Right lobe of liver (tissue), 6 donors: ENCODE measurements around the gene ANKRD13D. TPM values are rescaled to one million over a fixed set of nuclear protein-coding genes. Genes with fewer than 3 reads are reported as not detected.

Source experiments
- ATAC-seq, 4 donors: fragments of 200-7000 bp; cut with Tn5 transposase; one replicate each; pipeline ENCODE4 v1.9.1; 2020; ENCODE audit warnings: mild to moderate bottlenecking in 4 of 4, moderate library complexity in 4 of 4
- DNase-seq, 3 donors: peaks; one replicate each; pipeline ENCODE4 v3.0.0-alpha.2; 2020
- H3K27ac ChIP-seq, 3 donors: fragments of 200-600 bp; one replicate each; pipeline ENCODE4 v1.8.0; 2022
- H3K27me3 ChIP-seq, 2 donors: fragments of 200-600 bp; one replicate each; pipeline ENCODE4 v1.8.0; 2022
- H3K36me3 ChIP-seq, 4 donors: fragments of 200-600 bp; sonication (generic) in 1 of 4; one replicate each; pipeline versions ENCODE4 v1.5.1 to v1.8.0; 2017 to 2022; ENCODE audit warnings: control low read depth in 1 of 4
- H3K4me1 ChIP-seq, 4 donors: fragments of 200-600 bp; sonication (generic) in 1 of 4; one replicate each; pipeline versions ENCODE4 v1.5.1 to v1.8.0; 2017 to 2022; ENCODE audit warnings: control low read depth in 1 of 4
- H3K4me3 ChIP-seq, 3 donors: fragments of 200-600 bp; one replicate each; pipeline ENCODE4 v1.8.0; 2022
- H3K9me3 ChIP-seq, 4 donors: fragments of 200-600 bp; sonication (generic) in 1 of 4; one replicate each; pipeline versions ENCODE4 v1.5.1 to v1.8.0; 2017 to 2022; ENCODE audit warnings: control low read depth in 1 of 4
- POLR2A ChIP-seq: fragments of 450-650 bp; IDR thresholded peaks from one replicate; pipeline ENCODE4 v1.6.1; 2017; ENCODE audit warnings: antibody characterized with exemption, mild to moderate bottlenecking
- WGBS: methylation state at CpG from one replicate; pipeline ENCODE4 v1.1.6; 2018; ENCODE audit warnings: low coverage, low lambda C conversion rate; ENCODE audit not compliant: insufficient coverage; ENCODE audit errors: missing lambda C conversion rate; 5-methylcytosine and 5-hydroxymethylcytosine counted together
- intact Hi-C, 2 donors: fragments of 100-400 bp; cut with DNase I; formaldehyde crosslinking; loops; one replicate each; pipeline versions ENCODE4 v1.11.2 to v1.14.1; 2022
- total RNA-seq, 6 experiments: library from RNA; depleted of rRNA in 2 of 6; stranded (reverse); fragments of >200 nt in 2 of 6; fragmentation: NEBNext Ultra II Directional in 3 of 6; extraction: Animal tissue kit (Norgen Biotek cat#: 25700) in 3 of 6; gene quantifications; one replicate each; pipeline versions ENCODE4 v1.1.0 to v1.2.4, GENCODE V29; 2016 to 2023
- TF ChIP-seq, protein P1 (sequence below), 4 donors: fragments of 200-600 bp in 3 of 4; fragments of 450-650 bp in 1 of 4; IDR thresholded peaks; one replicate each; pipeline versions ENCODE4 v1.5.1 to v1.8.0; 2016 to 2022; ENCODE audit warnings: antibody characterized with exemption in 4 of 4, mild to moderate bottlenecking in 2 of 4
- donor health status: DM: no; HTN: yes; CAD: no.
- donor health status: DM: no; HTN: no; CAD: no.
- donor health status: DM: no; HTN: no; CAD: no.
- donor health status: DM: no; HTN: yes; CAD: no.
- donor health status: DM: no; HTN: yes; CAD: no.

The ANKRD13D gene
- total RNA-seq, 6 experiments from 2014 or later: 7.7 to 14.1 (median 10.4) TPM

DNA sequence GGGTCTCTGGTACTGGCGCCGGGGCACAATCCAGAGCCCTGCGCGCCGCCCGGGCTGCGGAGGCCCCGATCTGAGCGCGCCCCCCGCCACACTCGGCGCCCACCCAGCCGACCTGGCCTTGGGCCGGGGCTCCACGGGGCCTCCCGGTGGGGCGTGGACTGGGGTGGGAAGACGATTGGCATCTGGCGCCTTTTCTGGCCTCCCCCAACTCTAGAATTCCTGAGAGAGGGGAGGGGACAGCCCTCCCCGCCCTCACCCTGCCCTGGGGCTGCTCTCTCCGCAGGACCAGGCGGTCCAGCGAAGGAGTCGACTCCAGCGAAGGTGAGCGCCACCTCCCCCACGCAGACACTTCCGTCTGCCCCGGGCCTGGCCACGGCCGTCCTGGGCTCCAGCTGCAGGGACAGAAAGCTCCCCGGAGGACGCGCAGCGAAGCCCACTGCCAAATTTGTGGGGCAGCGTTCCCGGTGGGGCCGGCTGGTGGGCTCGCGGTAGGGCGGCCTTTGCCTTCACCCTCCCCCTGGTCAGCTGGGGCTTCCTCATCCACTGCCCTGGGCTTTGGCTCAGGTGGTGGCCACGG lies 14.8 kb downstream of the ANKRD13D start:
- DNase-seq: peak; percentile 45 to 63 (median 56)
- Histone ChIP-seq H3K4me3 (peak overlapping the region; percentile 93 to 99 (median 96)), H3K27ac (peak overlapping the region; percentile 44 to 75 (median 57)), H3K36me3 (peaks cover 0 to 16% (median 1%) of the 10 kb centered on the region in 4 donors), H3K9me3 (no peaks in the 10 kb centered on the region), H3K27me3 (no peaks in the 10 kb centered on the region), H3K4me1 (peaks cover 0 to 22% (median 8%) of the 10 kb centered on the region in 4 donors)
- intact Hi-C loops: no loop called here
- TF ChIP-seq, protein P1, sequence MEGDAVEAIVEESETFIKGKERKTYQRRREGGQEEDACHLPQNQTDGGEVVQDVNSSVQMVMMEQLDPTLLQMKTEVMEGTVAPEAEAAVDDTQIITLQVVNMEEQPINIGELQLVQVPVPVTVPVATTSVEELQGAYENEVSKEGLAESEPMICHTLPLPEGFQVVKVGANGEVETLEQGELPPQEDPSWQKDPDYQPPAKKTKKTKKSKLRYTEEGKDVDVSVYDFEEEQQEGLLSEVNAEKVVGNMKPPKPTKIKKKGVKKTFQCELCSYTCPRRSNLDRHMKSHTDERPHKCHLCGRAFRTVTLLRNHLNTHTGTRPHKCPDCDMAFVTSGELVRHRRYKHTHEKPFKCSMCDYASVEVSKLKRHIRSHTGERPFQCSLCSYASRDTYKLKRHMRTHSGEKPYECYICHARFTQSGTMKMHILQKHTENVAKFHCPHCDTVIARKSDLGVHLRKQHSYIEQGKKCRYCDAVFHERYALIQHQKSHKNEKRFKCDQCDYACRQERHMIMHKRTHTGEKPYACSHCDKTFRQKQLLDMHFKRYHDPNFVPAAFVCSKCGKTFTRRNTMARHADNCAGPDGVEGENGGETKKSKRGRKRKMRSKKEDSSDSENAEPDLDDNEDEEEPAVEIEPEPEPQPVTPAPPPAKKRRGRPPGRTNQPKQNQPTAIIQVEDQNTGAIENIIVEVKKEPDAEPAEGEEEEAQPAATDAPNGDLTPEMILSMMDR (IDR thresholded peaks at IDR 0.05): no peak
- no peak for TF ChIP-seq POLR2A
- peak in 3 of 4 donors; percentile 5 to 11 (median 9) for ATAC-seq
- WGBS: 0% methylated on average over 1 of the region's 43 CpGs

DNA sequence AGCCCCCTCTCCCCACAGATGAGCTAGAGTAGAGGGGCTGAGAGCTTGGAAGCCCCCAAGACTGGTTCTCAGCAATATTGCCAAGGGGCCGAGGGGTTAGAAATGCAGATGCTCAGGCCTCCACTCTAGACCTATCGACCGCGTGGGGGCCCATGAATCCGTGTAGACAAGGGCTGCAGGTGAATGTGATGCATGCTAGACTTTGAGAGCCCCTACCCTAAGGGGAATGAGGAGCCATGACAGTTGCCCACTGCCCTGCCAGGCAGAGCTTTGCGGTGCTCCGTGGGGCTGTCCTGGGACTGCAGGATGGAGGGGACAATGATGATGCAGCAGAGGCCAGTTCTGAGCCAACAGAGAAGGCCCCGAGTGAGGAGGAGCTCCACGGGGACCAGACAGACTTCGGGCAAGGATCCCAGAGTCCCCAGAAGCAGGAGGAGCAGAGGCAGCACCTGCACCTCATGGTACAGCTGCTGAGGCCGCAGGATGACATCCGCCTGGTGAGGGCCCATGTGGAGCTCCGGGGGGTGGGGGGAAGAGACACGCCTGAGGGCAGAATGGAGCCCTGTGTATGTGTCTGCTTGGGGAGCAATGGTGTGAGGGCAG lies 15.5 kb downstream of the ANKRD13D start:
- TF ChIP-seq, protein P1 (IDR thresholded peaks at IDR 0.05): no peak
- no peak for TF ChIP-seq POLR2A
- Histone ChIP-seq H3K4me1 (peaks cover 0 to 22% (median 8%) of the 10 kb centered on the region in 4 donors), H3K27ac (no peak overlapping the region), H3K27me3 (no peaks in the 10 kb centered on the region), H3K4me3 (peak overlapping the region; percentile 93 to 99 (median 96)), H3K36me3 (peaks cover 0 to 17% (median 1%) of the 10 kb centered on the region in 4 donors), H3K9me3 (no peaks in the 10 kb centered on the region)
- 80% methylated on average over 6 of the region's 14 CpGs for WGBS
- ATAC-seq: no peak
- peak in 2 of 3 donors; percentile 49 to 55 for DNase-seq
- intact Hi-C loops: loop anchor here in 1 of 2 donors (5.0 kb wide), 1 partner anchor 32 kb away; no protein-coding TSS in a partner anchor

DNA sequence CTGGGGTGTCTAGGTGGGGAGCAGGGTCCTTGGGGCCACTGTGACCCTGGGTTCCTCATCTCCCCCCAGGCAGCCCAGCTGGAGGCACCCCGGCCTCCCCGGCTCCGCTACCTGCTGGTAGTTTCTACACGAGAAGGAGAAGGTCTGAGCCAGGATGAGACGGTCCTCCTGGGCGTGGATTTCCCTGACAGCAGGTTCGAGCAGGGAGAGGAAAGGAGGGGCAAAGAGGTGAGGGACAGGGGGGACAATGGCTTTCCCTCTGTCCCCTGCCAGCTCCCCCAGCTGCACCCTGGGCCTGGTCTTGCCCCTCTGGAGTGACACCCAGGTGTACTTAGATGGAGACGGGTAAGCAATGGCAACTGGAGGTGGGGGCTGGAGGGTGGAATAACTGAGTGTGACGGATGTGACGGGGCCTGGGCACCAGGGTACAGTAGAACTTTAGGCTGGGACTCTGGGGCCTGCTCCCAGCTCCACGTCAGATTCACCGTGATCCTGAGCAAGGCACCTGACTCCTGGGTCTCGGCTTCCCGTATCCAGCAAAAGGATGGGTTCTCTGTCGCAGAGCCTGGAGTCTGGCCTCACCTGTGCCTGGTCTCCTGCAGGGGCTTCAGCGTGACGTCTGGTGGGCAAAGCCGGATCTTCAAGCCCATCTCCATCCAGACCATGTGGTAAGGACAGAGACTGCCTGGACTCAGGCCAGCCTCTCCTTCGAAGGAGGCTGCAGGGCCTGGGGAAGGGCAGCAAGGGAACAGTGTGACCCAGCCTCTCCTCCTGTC lies 17.9 kb downstream of the ANKRD13D start:
- no peak for ATAC-seq
- Histone ChIP-seq H3K27me3 (no peaks in the 10 kb centered on the region), H3K4me1 (peaks cover 0 to 19% (median 7%) of the 10 kb centered on the region in 4 donors), H3K36me3 (peaks cover 0 to 19% (median 0%) of the 10 kb centered on the region in 4 donors), H3K4me3 (no peak overlapping the region), H3K9me3 (no peaks in the 10 kb centered on the region), H3K27ac (no peak overlapping the region)
- intact Hi-C loops: loop anchor here in 1 of 2 donors (5.0 kb wide), 1 partner anchor 35 kb away; no protein-coding TSS in a partner anchor
- TF ChIP-seq, protein P1 (IDR thresholded peaks at IDR 0.05): no peak
- no peak for TF ChIP-seq POLR2A
- peak in 1 of 3 donors; percentile 35 for DNase-seq
- 100% methylated on average over 1 of the region's 19 CpGs for WGBS

DNA sequence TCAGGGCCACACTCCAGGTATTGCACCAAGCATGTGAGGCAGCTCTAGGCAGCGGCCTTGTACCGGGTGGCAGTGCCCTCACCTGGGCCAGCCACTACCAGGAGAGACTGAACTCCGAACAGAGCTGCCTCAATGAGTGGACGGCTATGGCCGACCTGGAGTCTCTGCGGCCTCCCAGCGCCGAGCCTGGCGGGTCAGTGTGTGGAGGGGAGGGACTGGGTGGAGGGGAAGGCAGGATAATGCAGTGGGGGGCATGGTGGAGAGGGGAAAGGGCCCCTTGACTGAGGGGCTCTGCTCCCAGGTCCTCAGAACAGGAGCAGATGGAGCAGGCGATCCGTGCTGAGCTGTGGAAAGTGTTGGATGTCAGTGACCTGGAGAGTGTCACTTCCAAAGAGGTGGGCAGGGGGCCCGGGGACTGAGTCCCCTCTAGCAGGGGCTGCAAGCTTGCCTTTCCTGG lies 18.5 kb downstream of the ANKRD13D start:
- intact Hi-C loops: loop anchor here in 1 of 2 donors (5.0 kb wide), 1 partner anchor 35 kb away; no protein-coding TSS in a partner anchor
- TF ChIP-seq POLR2A: no peak
- TF ChIP-seq, protein P1 (IDR thresholded peaks at IDR 0.05): no peak
- no peaks in the 10 kb centered on the region for H3K27me3 ChIP-seq
- peak in 1 of 3 donors; percentile 44 for DNase-seq
- 100% methylated on average over 5 of the region's 12 CpGs for WGBS
- peaks cover 0 to 19% (median 0%) of the 10 kb centered on the region in 4 donors for H3K36me3 ChIP-seq
- peaks cover 0 to 12% (median 4%) of the 10 kb centered on the region in 4 donors for H3K4me1 ChIP-seq
- no peaks in the 10 kb centered on the region for H3K9me3 ChIP-seq
- no peak overlapping the region for H3K27ac ChIP-seq
- ATAC-seq: no peak
- H3K4me3 ChIP-seq: no peak overlapping the region
